K562 (cell line): ENCODE results near the gene SNAI1. TPM values are rescaled to one million over a fixed set of nuclear protein-coding genes. Genes with fewer than 3 reads are reported as not detected.

Source experiments
- ATAC-seq: fragments of 200-7000 bp; cut with Tn5 transposase; 3 replicates; pipeline ENCODE4 v1.9.1; 2020; ENCODE audit warnings: moderate library complexity
- BruUV-seq: library from RNA; stranded (reverse); fragments of 400-500 nt; replicated peaks from 2 replicates; lab custom pipeline; 2021; lab: Mats Ljungman, UMichigan
- CTCF ChIA-PET: fragments of 300-600 bp; formaldehyde crosslinking; extraction: SDS; loops from one replicate; lab custom pipeline; 2021; ENCODE audit warnings: low intra/inter-chr PET ratio; lab: Yijun Ruan, JAX
- POLR2A ChIA-PET: fragments of 300-600, 350-650 bp; sonication (Branson Sonifier 250); formaldehyde crosslinking; extraction: SDS; loops from one replicate; lab custom pipeline; 2021; ENCODE audit warnings: antibody characterized with exemption, inconsistent platforms; lab: Yijun Ruan, JAX
- DNase-seq, 4 experiments: peaks; one replicate each; pipeline versions ENCODE4 v3.0.0 to v3.0.0-alpha.2; 2011 to 2018; ENCODE audit warnings: low spot score in 3 of 4, mixed read lengths in 3 of 4; ENCODE audit errors: extremely low read depth in 1 of 4
- FAIRE-seq: peaks from 2 replicates; lab custom pipeline; 2011; peaks lifted over from hg19 to GRCh38; lab: Jason Lieb, UNC
- H2AFZ ChIP-seq: 2 replicates; pipeline ENCODE4 v1.6.0; 2011; ENCODE audit warnings: low read depth, low read length, control low read depth, inconsistent platforms
- H3K27ac ChIP-seq: fragments of 200-600 bp; 3 replicates; pipeline ENCODE4 v1.8.0; 2011; ENCODE audit warnings: low read depth, mild to moderate bottlenecking, control low read depth, inconsistent platforms, low read length, moderate library complexity, mixed read lengths; ENCODE audit errors: extremely low read depth
- H3K27me3 ChIP-seq, 2 experiments: fragments of 300-600 bp in 1 of 2; 2 replicates in 1 of 2; 3 replicates in 1 of 2; pipeline versions ENCODE4 v1.6.0 to v1.8.0; 2011; ENCODE audit warnings: inconsistent platforms in 2 of 2, low read length in 2 of 2, mild to moderate bottlenecking in 1 of 2, mixed read lengths in 1 of 2, moderate library complexity in 1 of 2; ENCODE audit not compliant: control insufficient read depth in 2 of 2, insufficient read depth in 2 of 2
- H3K36me3 ChIP-seq: fragments of 300-600 bp; 3 replicates; pipeline ENCODE4 v1.8.0; 2011; ENCODE audit warnings: mild to moderate bottlenecking, low read length, inconsistent platforms; ENCODE audit not compliant: control insufficient read depth, insufficient read depth
- H3K4me1 ChIP-seq, 2 experiments: fragments of 200-600 bp in 1 of 2; replicated peaks in 1 of 2; 2 replicates in 1 of 2; 3 replicates in 1 of 2; pipeline versions ENCODE4 v1.5.1 to v1.8.0; 2011; ENCODE audit warnings: inconsistent platforms in 2 of 2, low read length in 2 of 2, mild to moderate bottlenecking in 1 of 2, mixed read lengths in 1 of 2, moderate library complexity in 1 of 2; ENCODE audit not compliant: control insufficient read depth in 2 of 2, insufficient read depth in 2 of 2
- H3K4me2 ChIP-seq: 2 replicates; pipeline ENCODE4 v1.6.1; 2011; ENCODE audit warnings: low read length, control low read depth, inconsistent platforms, mixed read lengths; ENCODE audit not compliant: insufficient read depth
- H3K4me3 ChIP-seq: fragments of 200-600 bp; sonication (generic), shearing (Covaris generic); 2 replicates; pipeline ENCODE4 v1.5.1; 2016; ENCODE audit warnings: control low read depth, inconsistent platforms
- H3K79me2 ChIP-seq: fragments of 200-600 bp; 3 replicates; pipeline ENCODE4 v1.8.0; 2011; ENCODE audit warnings: low read length, inconsistent platforms; ENCODE audit not compliant: control insufficient read depth, insufficient read depth
- H3K9ac ChIP-seq, 2 experiments: 2 replicates each; pipeline versions ENCODE4 v1.6.0 to v1.6.1; 2011; ENCODE audit warnings: low read depth in 2 of 2, low read length in 2 of 2, control low read depth in 1 of 2, inconsistent platforms in 1 of 2, mild to moderate bottlenecking in 1 of 2, mixed read lengths in 1 of 2; ENCODE audit not compliant: insufficient read depth in 1 of 2
- H3K9me1 ChIP-seq: one replicate; pipeline ENCODE4 v1.6.0; 2011; ENCODE audit warnings: inconsistent platforms, mild to moderate bottlenecking, low read length, moderate library complexity; ENCODE audit not compliant: control insufficient read depth, insufficient read depth
- H3K9me3 ChIP-seq: replicated peaks from 2 replicates; pipeline ENCODE4 v1.5.1; 2011; ENCODE audit warnings: low read depth, low read length, inconsistent platforms; ENCODE audit not compliant: control insufficient read depth, insufficient read depth
- H4K20me1 ChIP-seq: replicated peaks from 2 replicates; pipeline ENCODE4 v1.6.1; 2011; ENCODE audit warnings: low read length, inconsistent platforms, mixed read lengths; ENCODE audit not compliant: control insufficient read depth, insufficient read depth
- ARID1B ChIP-seq: fragments of 450-650 bp; IDR thresholded peaks from 2 replicates; pipeline ENCODE4 v1.6.1; 2016; ENCODE audit warnings: antibody characterized with exemption, mild to moderate bottlenecking, inconsistent platforms
- ARNT ChIP-seq, 2 experiments: fragments of 450-650 bp; IDR thresholded peaks; 2 replicates each; pipeline ENCODE4 v1.6.1; 2016; ENCODE audit warnings: mild to moderate bottlenecking in 1 of 2
- CBX5 ChIP-seq: IDR thresholded peaks from 2 replicates; pipeline ENCODE4 v1.6.1; 2014; ENCODE audit warnings: low read depth, borderline replicate concordance
- CREB5 ChIP-seq: fragments of 250-450 bp; sonication (Bioruptor Pico); IDR thresholded peaks from 2 replicates; pipeline ENCODE4 v1.5.0; 2020; ENCODE audit warnings: mild to moderate bottlenecking
- EP300 ChIP-seq: IDR thresholded peaks from 2 replicates; pipeline ENCODE4 v1.6.1; 2012; ENCODE audit warnings: low read length, improper control_type of control experiment
- JUN ChIP-seq, 2 experiments: sonication (generic) in 1 of 2; formaldehyde crosslinking in 1 of 2; IDR thresholded peaks; 2 replicates each; pipeline versions ENCODE4 v1.6.1 to v1.8.0; 2012 to 2022; ENCODE audit warnings: borderline replicate concordance in 2 of 2, mild to moderate bottlenecking in 2 of 2, improper control_type of control experiment in 1 of 2, low read depth in 1 of 2, low read length in 1 of 2, missing genetic modification reagents in 1 of 2
- KDM5B ChIP-seq: fragments of 200-600 bp; sonication (generic); IDR thresholded peaks from 2 replicates; pipeline ENCODE4 v1.6.1; 2012; ENCODE audit warnings: low read depth, mild to moderate bottlenecking, moderate library complexity, low read length, control low read depth, inconsistent platforms; ENCODE audit not compliant: insufficient replicate concordance
- SIN3A ChIP-seq, 2 experiments: fragments of 150-350 bp in 1 of 2; IDR thresholded peaks; 2 replicates each; pipeline ENCODE4 v1.6.1; 2011 to 2016; ENCODE audit warnings: borderline replicate concordance in 2 of 2, low read depth in 2 of 2, low read length in 2 of 2, mild to moderate bottlenecking in 2 of 2, moderate library complexity in 2 of 2; ENCODE audit not compliant: control insufficient read depth in 1 of 2
- STAT5B ChIP-seq: fragments of 250-450 bp; sonication (Bioruptor Pico); IDR thresholded peaks from 2 replicates; pipeline ENCODE4 v1.8.0; 2021; ENCODE audit warnings: mild to moderate bottlenecking, inconsistent platforms
- ZBTB26 ChIP-seq: fragments of 450-650 bp; formaldehyde crosslinking; IDR thresholded peaks from 2 replicates; pipeline ENCODE4 v1.4.0; 2022; ENCODE audit warnings: missing genetic modification characterization
- ZBTB5 ChIP-seq: fragments of 450-650 bp; IDR thresholded peaks from 2 replicates; pipeline ENCODE4 v1.6.1; 2017; ENCODE audit warnings: antibody characterized with exemption
- ZNF212 ChIP-seq: fragments of 450-650 bp; formaldehyde crosslinking; IDR thresholded peaks from 2 replicates; pipeline ENCODE4 v1.4.0; 2020; ENCODE audit warnings: mild to moderate bottlenecking
- WGBS: fragments of 100-300 bp; shearing (Covaris generic); methylation state at CpG from one replicate; pipeline ENCODE4 v1.1.6; 2016; ENCODE audit warnings: low coverage, mixed read lengths; ENCODE audit not compliant: insufficient coverage; ENCODE audit errors: missing lambda C conversion rate; 5-methylcytosine and 5-hydroxymethylcytosine counted together
- in situ Hi-C: fragments of 300-500 bp; cut with MboI; formaldehyde crosslinking; loops from 4 replicates; pipeline ENCODE4 v1.15.0; 2018; ENCODE audit warnings: inconsistent platforms, mixed read lengths
- intact Hi-C: fragments of 100-400 bp; cut with micrococcal nuclease; formaldehyde crosslinking; loops from 2 replicates; pipeline ENCODE4 v1.14.2; 2022
- polyA plus RNA-seq, 8 experiments: library from polyadenylated mRNA; depleted of rRNA in 4 of 8; stranded (reverse) in 5 of 8; unstranded in 3 of 8; fragments of >200 nt; fragmentation: Nextera tagmentation in 2 of 8; fragmentation: Illumina TruSeq in 1 of 8; extraction: Ambion mirVana in 2 of 8; extraction: Trizol in 1 of 8; gene quantifications; 2 replicates each; pipeline versions ENCODE4 v1.2.1 to v1.2.3, GENCODE V29; 2011 to 2014; ENCODE audit warnings: inconsistent platforms in 1 of 8, missing spikeins in 1 of 8
- total RNA-seq, 7 experiments: library from RNA; depleted of rRNA in 6 of 7; stranded (reverse); fragments of >200 nt in 6 of 7; fragmentation: Illumina TruSeq in 2 of 7; extraction: Trizol in 2 of 7; gene quantifications; 2 replicates each; pipeline versions ENCODE4 v1.2.1 to v1.2.3, GENCODE V29; 2011 to 2021; ENCODE audit warnings: low replicate concordance in 1 of 7

Gene SNAI1
- total and polyA plus RNA-seq, 9 of the 15 experiments (the other 6 are each of a cell fraction or from before 2014, with no cell fraction given), result 0.32 to 11.6 (median 2.0) TPM

GRCh38 chr20:49987015-49987867 lies 4.5 kb downstream of the SNAI1 start:
- 76% methylated on average over 15 of the region's 15 CpGs for WGBS
- Histone ChIP-seq H3K27me3 (no peaks in the 10 kb centered on the region), H3K4me3 (no peak overlapping the region), H3K79me2 (peaks cover 50% of the 10 kb centered on the region), H3K4me2 (peak overlapping the region; percentile 35; the same call in 1 of the 2 replicates), H3K9me3 (no peaks in the 10 kb centered on the region), H3K36me3 (peaks cover 55% of the 10 kb centered on the region), H4K20me1 (no peaks in the 10 kb centered on the region; the same call in 1 of the 2 replicates), H3K9ac (peak overlapping the region in 1 of 2 experiments; percentile 65; a peak in 3 of 4 replicates), H3K27ac (peak overlapping the region; percentile 46; the same call in 2 of the 3 replicates), H3K4me1 (peaks cover 64 to 67% of the 10 kb centered on the region in 2 experiments), H2AFZ (no peak overlapping the region), H3K9me1 (peaks cover 8% of the 10 kb centered on the region)
- POLR2A ChIA-PET, result interaction anchor here (0.6 to 6.3 kb wide), 21 partner anchors 7 to 329 kb away, joined by 3 to 78 read pairs (median 4); no protein-coding TSS in a partner anchor
- in situ Hi-C loops, result no loop called here
- FAIRE-seq (peak; percentile 6), ATAC-seq (no peak), DNase-seq (peak in 3 of 4 experiments; percentile 40 to 66 (median 63))
- CTCF ChIA-PET, result no interaction called here
- no TSS peak for BruUV-seq
- intact Hi-C loops, result loop anchor here (10.0 kb wide), 1 partner anchor 478 kb away; no protein-coding TSS in a partner anchor
- TF ChIP-seq STAT5B (CRISPR knock-in tag), result no peak
- peak; percentile 34; the same call in 1 of the 2 replicates for TF ChIP-seq JUN (IDR thresholded peaks at IDR 0.05; ENCODE audit: borderline replicate concordance, low read depth, low read length)
- no peak for TF ChIP-seq JUN (CRISPR knock-in tag; IDR thresholded peaks at IDR 0.05; ENCODE audit: borderline replicate concordance)
- peak; percentile 24; the same call in 1 of the 2 replicates for TF ChIP-seq ARID1B
- no peak for TF ChIP-seq ZNF212
- no peak for TF ChIP-seq ZBTB5
- 0 out of 4 replicates have a peak, but pooled peaks of 1 of the 2 experiments have one; percentile 6 for TF ChIP-seq SIN3A (IDR thresholded peaks at IDR 0.05; ENCODE audit: borderline replicate concordance in 2 of 2, control insufficient read depth in 1 of 2, low read depth in 2 of 2, low read length in 2 of 2)
- no peak for TF ChIP-seq CREB5 (CRISPR knock-in tag)
- no peak for TF ChIP-seq ZBTB26 (CRISPR knock-in tag)
- TF ChIP-seq KDM5B, result no peak
- peak in 1 of 2 experiments; percentile 61; a peak in 1 of 4 replicates for TF ChIP-seq ARNT (IDR thresholded peaks at IDR 0.05)
- no peak for TF ChIP-seq EP300
- no peak for TF ChIP-seq CBX5
